ENCODE data around the gene PIGQ.

GRCh38 chr16:608019-608418, 38.3 kb downstream of the PIGQ start:
- TF ChIP-seq EZH2phosphoT487 (IDR thresholded peaks at IDR 0.05; ENCODE audit: borderline replicate concordance, low read depth) (no peak), POLR2AphosphoS5 (IDR thresholded peaks at IDR 0.05; ENCODE audit: low read depth, low read length) (no peak), SIN3A (IDR thresholded peaks at IDR 0.05; ENCODE audit: borderline replicate concordance, low read depth, low read length) (no peak), CHD2 (IDR thresholded peaks at IDR 0.05; ENCODE audit: low read length, partially characterized antibody) (no peak)
